Skin epidermis (tissue), 12 donors: ENCODE results near the gene SH3BGRL3.
A peak's percentile ranks its signal among the peaks of the same experiment; 100 is the strongest.
"Not testable (repeated sequence)": the region's sequence is repeated elsewhere in the genome, so short reads cannot be mapped to it uniquely, and the experiment has no call there.

ENCODE experiments used
- H3K27ac ChIP-seq, 21 experiments: fragments of 200-600 bp; sonication (generic) in 11 of 21; one replicate each; pipeline ENCODE4 v1.5.0; 2020; ENCODE audit warnings: mild to moderate bottlenecking in 3 of 21, inconsistent platforms in 2 of 21, moderate library complexity in 2 of 21
- H3K4me3 ChIP-seq, 7 experiments: fragments of 200-600 bp; sonication (generic) in 2 of 7; one replicate each; pipeline ENCODE4 v1.5.0; 2020; ENCODE audit warnings: inconsistent platforms in 2 of 7, mild to moderate bottlenecking in 2 of 7, moderate library complexity in 1 of 7

Gene SH3BGRL3

DNA sequence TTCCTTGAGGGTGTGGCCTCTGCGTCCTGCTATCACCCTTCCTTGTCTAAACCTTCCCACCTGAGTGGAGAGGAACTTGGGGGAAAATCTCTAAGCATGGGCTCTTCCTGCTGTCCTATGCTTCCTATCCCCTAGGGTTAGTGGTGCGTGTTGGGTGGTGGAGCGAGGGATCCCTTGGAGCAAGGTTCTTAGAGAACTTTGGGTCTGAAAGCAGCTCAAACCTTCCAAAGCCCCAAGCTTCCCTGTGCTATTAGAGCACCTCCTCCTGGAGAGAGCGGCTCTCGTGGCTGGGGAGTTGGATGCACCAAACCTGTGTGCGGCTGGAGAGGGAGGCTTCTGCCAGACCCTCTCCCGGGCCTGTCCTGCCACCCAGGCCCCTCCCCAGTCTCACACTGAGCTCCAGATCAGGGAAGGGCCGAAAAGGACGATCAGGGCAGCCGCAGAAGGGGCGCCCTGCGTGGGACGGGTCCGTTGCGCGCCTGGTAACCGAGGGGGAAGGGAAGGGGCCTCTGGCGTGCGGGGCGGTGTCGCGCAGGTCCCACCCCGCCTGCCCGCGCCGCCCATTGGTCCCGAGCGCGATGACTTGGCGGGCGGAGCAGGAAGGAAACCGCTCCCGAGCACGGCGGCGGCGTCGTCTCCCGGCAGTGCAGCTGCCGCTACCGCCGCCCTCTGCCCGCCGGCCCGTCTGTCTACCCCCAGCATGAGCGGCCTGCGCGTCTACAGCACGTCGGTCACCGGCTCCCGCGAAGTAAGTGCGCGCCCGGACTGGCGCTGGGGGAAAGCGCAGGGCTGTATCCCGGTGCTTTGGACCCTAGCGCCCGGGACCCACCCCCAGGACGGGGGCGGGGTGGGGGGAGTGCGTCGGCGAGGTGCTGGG is at the start of gene SH3BGRL3:
SH3BGRL3 (plus strand) TSS at position 631 of the 877 bp plus-strand sequence; CDS start at position 701, 70 bp downstream.
- Histone ChIP-seq H3K4me3 (peak within 1 kb of the TSS; percentile 61 to 96 (median 85)), H3K27ac (peak within 1 kb of the TSS; percentile 86 to 98 (median 96))

DNA sequence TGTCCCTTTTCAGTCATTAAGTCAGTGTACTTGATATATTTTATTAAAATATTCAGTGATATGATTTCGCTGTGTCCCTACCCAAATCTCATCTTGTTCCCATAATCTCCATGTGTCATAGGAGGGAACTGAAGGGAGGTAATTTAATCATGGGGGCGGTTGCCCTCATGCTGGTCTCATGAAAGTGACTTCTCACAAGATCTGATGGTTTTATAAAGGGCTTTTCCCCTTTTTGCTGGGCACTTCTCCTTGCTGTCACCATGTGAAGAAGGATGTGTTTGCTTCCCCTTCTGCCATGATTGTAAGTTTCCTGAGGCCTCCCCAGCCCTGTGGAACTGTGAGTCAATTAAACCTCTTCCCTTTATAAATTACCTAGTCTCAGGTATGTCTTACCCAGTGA is 49.2 kb upstream of the SH3BGRL3 start:
- H3K4me3 ChIP-seq, H3K27ac ChIP-seq: not testable (repeated sequence)

DNA sequence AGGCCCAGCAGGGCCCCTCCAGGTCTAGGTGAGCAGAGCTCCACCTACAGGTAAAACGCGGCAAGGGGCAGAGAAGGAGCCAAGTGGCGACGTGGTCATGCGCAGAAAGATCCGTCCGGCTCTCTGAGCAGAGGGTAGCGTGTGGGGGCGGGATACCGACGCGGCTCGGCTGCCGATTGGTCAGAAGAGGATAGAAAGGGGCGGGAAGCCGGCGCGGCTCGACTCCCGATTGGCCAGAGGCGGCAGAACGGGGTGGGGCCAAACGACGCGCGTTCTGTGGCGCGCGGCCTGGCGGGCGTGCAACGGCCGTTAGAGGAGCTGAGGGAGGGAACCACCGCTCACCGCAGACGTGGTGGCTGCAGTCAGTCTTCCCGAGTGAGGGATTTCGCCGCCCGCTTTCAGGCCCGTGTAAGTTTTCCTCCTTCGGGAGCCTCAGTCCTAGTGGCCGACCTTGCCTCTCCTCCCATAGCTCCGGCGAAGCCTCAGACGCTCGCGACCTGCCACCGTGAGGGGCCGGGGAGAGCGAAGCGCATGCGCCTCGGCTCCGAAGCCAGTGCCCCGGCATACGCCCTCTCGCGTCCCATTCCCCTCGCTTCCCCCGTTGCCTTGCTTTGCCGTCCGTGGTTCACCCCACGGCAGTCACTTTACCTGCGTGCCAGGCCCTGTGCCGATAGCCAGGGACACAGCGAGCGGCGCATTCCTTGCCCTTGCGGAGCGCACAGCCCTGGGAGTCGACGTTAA is 45.8 kb upstream of the SH3BGRL3 start, which contains the start of gene CEP85:
CEP85 (plus strand) TSS at position 298 of the 741 bp plus-strand sequence. CDS start 5,584 bp downstream, outside the sequence.
- H3K4me3 ChIP-seq = peak within 1 kb of the TSS; percentile 46 to 83 (median 71)
- peak within 1 kb of the TSS; percentile 16 to 92 (median 84) for H3K27ac ChIP-seq

DNA sequence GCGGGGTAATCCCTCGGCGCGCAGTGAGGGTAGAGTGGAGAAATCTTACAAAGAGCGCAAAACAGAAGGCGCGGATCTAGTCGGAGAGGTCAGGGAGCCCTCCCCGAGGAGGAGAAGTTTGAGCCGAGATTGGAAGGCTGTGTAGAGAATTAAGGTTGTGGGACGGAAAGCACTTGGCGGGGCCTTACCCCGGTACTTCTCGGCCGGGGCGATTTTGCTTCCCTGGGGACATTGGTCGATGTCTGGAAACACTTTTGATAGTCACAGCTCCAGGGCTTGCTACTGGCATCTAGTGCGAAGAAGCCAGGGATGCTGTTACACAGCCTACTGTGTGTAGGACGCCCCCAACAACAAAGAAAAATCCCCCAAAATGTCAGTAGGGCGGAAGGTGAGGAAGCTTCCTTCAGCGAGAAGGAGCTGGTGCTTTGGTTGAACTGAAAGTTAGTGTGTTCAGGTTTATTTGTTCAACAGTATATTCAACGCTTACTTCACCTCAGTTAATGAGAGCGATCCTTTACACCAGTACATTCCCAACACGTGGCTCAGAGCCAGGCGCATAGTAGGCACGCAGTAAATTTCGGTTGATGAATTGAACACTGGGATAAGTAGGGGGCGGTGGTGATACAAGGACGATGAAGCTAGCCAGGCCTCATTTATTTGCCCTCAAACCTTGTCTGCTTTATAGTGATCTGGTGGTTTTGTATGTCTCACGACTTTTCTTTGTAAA is 45.1 kb upstream of the SH3BGRL3 start:
- Histone ChIP-seq H3K4me3 (peak overlapping the region; percentile 46 to 83 (median 71)), H3K27ac (peak overlapping the region; percentile 16 to 92 (median 84))

DNA sequence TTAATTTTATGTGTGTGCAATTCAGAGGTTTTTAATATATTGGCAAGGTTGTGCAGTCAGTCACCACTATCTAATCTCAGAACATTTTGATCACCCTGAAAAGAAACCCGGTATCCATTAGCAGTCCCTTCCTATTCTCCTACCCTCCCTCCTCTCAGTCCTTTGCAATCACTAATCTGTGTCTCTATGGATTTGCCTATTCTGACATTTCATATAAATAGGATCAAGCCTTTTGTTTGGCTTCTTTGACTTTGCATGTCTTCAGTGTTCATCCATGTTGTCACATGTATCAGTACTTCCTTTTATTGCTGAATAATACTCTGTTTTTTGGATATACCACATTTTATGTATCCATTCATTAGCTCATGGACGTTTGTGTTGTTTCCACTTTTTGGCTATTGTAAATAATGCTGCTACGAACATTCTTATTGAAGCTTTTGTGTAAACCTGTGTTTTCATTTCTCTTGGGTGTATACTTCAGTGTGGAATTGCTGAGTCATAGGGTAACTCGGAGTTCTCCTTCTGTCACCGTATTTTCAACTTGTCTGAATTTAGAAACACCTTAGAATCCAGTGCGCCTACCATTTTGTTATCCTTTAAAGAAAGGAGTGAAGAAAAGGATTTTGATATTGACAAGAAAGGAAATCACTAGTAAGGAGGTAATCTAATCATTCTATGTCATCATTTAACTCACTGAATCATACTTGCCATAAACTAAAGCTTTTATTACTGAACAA is 42.5 kb upstream of the SH3BGRL3 start:
- no peak overlapping the region for H3K27ac ChIP-seq
- no peak overlapping the region for H3K4me3 ChIP-seq

DNA sequence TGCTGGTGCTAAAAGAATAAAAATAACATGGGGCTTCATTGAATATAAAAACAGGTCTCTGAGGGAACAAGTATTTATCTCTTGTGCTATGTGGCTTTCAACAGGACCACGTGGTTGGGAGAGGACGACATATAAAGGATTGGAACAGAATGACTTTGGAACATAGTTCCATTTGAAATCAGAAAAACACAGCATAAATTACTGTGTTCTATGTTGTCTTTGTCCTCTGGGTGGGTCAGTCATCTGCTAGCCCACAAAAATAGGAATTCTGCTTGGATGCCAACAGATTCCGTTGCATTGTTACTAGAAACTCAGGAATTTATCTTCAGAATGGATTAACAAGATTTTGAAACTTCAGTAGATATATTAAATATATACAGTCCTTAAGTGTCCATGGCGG is 40.0 kb upstream of the SH3BGRL3 start:
- Histone ChIP-seq H3K27ac (no peak overlapping the region), H3K4me3 (no peak overlapping the region)

DNA sequence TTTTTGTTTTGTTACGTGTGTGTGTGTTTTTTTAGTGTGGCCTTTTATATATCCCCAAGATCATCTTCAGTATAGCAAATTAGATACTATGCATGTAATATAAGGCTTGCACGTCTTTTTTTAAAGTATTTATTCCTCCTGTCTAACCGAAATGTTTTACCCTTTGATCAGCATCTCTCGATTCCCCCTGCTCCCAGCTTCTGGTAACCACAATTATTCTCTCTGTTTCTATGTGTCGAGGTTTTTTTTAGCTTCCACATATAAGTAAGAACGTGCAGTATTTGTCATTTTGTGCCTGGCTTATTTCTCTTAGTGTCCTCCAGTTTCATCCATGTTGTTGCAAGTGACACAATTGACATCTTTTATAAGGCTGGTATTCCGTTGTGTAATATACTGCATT is 27.2 kb upstream of the SH3BGRL3 start:
- H3K27ac ChIP-seq = no peak overlapping the region

DNA sequence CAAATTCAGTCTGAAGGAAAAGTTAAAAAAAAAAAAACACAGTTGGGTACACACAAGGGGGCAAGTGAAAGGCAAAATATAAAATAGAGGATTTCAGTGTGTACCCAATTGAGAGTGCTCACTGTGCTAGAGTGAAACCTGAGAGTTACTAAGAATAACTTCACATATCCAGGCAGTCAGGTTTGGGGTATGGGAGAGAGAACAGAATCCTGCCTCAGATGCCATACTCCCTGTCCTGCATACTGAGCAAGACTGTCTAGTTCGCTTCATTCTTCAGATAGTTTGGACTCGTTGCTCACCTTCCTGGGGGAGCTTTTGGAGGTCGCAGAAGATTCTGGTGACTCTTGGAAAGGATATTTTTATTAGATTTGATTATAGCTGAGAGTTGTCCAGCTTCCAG is 25.5 kb upstream of the SH3BGRL3 start:
- Histone ChIP-seq H3K4me3 (no peak overlapping the region), H3K27ac (no peak overlapping the region)

More for the DNA sequence above, 27.2 kb upstream of the SH3BGRL3 start:
- H3K4me3 ChIP-seq = no peak overlapping the region

DNA sequence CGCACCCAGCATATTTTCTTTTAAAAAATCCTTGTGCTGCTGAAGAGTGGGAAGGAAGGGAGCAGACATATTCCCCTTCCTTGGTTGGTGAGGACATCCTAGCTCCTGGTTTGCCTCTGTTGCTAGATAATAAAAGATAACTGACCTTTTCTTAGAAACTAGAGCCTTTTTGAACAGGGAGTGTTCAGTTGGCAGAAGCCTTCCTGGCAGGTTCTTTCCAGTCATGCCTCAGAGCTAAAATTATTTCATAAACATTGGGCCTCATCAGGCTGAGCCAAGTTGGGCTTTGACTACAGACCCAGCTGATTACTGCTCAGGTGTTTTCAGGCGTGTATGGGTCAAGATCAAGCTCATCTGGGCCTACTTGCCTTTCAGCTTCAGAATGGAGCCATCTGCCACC is 22.7 kb upstream of the SH3BGRL3 start:
- H3K27ac ChIP-seq = peak overlapping the region in 1 of 21 experiments; percentile 14
- no peak overlapping the region for H3K4me3 ChIP-seq

DNA sequence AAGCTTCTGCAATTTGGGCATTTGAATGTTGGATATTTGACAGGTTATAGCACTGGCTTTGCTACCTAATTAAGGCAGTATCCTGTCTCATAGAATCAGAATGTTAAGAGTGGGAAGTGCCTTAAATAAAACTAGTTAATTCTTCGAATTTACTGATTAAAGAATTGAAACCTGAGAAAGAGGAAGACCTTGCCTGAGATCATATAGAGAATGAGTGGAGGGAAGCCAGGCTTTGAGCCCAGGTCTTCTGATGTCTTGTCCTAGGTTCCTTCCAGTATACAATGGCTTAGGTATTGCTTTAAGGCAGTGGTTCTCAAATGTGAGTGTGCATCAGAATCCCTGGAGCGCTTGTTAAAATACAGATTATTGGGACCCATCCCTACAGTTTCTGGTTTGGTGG is 20.9 kb upstream of the SH3BGRL3 start:
- H3K4me3 ChIP-seq = no peak overlapping the region
- peak overlapping the region in 3 of 21 experiments; percentile 8 to 51 (median 15) for H3K27ac ChIP-seq

DNA sequence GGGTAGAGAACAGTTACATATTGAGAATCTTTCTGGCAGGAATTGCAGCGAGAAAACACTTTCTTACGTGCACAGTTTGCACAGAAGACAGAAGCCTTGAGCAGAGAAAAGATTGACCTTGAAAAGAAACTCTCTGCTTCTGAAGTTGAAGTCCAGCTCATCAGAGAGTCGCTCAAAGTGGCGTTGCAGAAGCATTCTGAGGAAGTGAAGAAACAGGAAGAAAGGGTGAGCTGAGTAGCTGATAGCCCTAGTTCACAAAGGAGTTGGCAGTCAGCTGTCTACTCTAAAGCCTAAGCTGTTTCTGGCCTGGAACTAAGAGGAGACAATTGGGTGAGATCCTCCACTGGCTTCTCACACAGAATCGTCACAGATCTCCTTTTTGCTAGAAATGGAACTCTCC is 20.3 kb upstream of the SH3BGRL3 start:
- H3K27ac ChIP-seq = peak overlapping the region in 3 of 21 experiments; percentile 8 to 51 (median 15)
- H3K4me3 ChIP-seq = no peak overlapping the region

DNA sequence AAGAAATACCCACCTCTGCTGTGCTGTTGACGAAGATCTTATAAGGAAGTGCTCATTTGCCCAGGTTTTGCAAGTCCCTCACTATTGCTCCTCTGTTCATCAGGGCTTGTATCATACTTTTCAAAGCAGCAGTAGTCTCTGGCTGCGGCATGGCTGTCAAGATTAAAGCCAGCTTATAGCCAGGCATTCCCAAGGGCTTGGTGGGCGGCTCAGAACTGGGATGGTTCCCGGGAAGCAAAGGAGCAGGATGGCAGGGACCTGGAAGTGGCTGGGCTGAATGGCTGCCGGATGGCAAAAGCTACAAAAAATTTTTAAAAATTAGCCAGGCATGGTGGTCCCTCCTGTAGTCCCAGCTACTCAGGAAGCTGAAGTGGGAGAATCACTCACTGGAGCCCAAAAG is 16.7 kb upstream of the SH3BGRL3 start:
- Histone ChIP-seq H3K27ac (no peak overlapping the region), H3K4me3 (no peak overlapping the region)

DNA sequence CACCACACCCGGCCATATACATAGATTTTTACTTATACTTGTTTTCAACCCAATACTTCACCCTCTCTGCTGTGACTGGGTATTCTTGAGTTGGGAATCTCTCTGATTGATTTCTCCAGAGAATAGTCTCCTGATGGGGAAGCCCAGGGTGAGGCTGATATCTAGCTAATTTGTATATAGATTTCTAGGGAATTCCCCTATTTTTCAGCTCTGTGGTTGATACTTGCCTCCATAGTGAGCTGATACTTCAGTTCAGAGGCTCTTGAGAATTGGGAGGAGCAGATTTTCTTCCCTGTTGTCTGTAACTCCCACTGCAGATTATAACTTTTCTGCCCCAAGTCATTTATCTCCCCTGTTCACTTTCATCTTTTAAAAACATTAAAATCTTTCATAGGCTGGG is 14.5 kb upstream of the SH3BGRL3 start:
- no peak overlapping the region for H3K27ac ChIP-seq
- no peak overlapping the region for H3K4me3 ChIP-seq

DNA sequence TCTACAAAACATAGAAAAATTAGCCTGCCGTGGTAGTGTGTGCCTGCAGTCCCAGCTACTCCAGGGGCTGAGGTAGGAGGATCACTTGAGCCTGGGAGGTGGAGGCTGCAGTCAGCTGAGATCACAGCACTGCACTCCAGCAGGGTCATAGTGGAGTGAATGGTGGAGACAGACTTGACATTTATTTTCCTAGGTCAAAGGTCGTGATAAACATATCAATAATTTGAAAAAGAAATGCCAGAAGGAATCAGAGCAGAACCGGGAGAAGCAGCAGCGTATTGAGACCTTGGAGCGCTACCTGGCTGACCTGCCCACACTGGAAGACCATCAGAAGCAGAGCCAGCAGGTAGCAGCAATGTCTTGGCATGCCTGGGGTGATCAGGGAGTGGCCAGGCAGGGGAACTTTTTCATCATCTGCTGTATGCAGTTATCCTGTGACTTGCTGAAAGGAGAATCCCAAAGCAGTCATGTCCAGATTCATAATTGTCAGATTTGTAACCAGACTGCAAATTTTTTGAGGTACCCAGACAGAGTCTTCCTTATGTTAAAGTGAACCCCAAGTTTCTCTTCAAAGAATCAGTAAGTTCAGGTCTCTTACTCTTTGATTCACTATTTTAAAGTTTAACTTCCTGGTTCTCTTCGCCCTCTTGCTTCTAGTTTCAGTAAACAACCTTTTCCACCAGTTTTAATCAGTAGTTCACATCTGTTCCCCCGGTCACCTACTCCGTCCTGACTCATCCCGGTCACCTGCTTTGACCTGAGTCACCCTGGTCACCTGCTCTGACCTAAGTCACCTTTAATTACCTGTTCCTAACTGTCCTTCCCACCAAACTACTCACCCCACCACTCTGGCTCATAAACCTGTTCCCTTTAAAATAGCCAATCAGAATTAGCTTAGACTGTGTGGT is 11.3 kb upstream of the SH3BGRL3 start:
- no peak overlapping the region for H3K4me3 ChIP-seq
- H3K27ac ChIP-seq = no peak overlapping the region

DNA sequence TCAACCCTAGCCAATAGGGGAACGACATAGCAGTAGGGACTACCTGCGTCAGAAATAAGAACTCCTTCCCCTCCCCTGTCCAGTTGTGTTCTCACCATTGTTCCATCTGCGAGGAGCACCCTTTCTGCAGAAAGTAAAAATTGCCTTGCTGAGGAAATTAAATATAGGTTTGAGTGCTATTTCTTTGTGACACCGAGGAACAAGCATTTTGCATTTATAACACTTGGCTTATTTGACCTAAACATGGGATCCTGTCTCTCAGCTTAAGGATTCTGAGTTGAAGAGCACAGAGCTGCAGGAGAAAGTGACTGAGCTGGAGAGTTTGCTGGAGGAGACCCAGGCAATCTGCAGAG is 10.7 kb upstream of the SH3BGRL3 start:
- Histone ChIP-seq H3K27ac (no peak overlapping the region), H3K4me3 (no peak overlapping the region)

DNA sequence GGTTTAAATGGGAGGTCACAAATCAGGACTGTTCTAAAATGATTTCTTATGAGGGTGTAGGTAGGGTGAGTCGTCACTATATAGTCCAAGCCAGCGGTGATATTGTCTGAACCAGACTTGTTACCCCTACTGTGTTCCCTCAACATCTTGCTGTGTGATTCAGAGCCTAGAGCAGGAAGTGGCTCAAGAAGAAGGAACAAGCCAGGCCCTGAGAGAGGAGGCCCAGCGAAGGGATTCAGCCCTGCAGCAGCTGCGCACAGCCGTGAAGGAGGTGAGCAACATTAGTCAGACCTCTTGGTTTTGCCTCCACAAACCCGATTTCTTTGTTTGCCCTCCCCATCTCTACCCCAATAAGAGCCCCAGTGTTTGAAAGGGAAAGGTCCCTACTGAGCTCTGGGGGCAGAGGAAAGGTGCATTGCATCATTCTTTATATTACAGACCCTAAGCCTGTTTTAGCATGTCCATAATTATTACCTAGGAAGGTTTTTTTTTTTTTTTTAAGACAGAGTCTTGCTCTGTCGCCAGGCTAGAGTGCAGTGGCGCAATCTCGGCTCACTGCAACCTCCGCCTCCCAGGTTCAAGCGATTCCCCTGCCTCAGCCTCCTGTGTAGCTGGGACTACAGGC is 5.0 kb upstream of the SH3BGRL3 start:
- peak overlapping the region in 20 of 21 experiments; percentile 80 to 98 (median 96) for H3K27ac ChIP-seq
- H3K4me3 ChIP-seq = no peak overlapping the region

DNA sequence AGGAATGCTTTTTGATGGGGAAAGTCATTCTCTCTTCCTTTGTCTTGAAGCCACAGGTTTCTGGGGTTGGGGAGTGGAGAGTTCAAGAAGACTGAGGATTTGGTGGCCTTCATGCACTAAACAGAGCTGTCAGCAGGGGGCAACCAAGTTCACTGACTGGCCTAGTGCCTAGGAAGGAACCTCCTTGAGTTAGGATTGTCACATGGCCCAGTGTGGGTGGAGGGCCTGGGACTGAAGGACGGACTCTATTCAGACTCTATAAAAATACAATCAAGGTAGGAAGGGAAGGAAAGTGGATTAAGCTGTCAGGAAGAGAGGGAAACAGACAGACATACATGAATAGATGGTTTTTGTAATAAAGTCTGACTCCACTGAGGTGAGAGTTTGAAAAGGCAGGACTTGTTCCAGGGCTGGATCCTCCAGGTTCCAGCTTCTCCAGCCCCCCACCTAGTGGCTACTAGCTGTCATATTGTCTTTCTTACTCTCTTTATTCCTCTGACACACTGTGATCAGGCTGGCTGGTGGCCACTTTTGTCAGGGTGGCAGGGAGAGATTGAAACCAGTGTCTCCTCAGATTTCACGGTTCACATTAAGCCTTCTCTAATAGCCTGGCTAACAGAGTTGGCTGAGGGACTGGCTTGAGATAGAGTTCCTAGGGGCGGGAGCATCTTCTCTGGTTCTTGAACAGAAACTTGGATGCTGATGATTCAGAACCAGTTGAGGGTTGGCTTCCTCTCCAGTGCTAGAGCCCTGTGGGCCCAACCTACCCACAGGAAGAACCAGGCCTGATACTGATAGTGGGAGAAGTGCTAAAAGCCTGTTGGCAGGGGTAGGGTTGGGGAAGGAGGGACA is 4.1 kb upstream of the SH3BGRL3 start:
- Histone ChIP-seq H3K27ac (peak overlapping the region; percentile 20 to 98 (median 96)), H3K4me3 (no peak overlapping the region)
